Mucosa of stomach (tissue), 1 donor: ENCODE data around the gene NCF2.
A peak's percentile ranks its signal among the peaks of the same experiment; 100 is the strongest.

Experiments used
- H3K27me3 ChIP-seq: one replicate; pipeline ENCODE4 v1.7.0; 2013; ENCODE audit warnings: mild to moderate bottlenecking, low read length; ENCODE audit not compliant: control insufficient read depth, insufficient read depth
- H3K36me3 ChIP-seq: one replicate; pipeline ENCODE4 v1.7.0; 2013; ENCODE audit warnings: low read length; ENCODE audit not compliant: control insufficient read depth, insufficient read depth
- H3K4me1 ChIP-seq: one replicate; pipeline ENCODE4 v1.7.0; 2013; ENCODE audit warnings: mild to moderate bottlenecking, low read length; ENCODE audit not compliant: control insufficient read depth, insufficient read depth
- H3K4me3 ChIP-seq: one replicate; pipeline ENCODE4 v1.7.0; 2013; ENCODE audit warnings: low read length
- H3K9ac ChIP-seq: one replicate; pipeline ENCODE4 v1.7.0; 2013; ENCODE audit warnings: mild to moderate bottlenecking, low read length, moderate library complexity
- H3K9me3 ChIP-seq: one replicate; pipeline ENCODE4 v1.7.0; 2013; ENCODE audit warnings: mild to moderate bottlenecking, low read length, moderate library complexity; ENCODE audit not compliant: control insufficient read depth
- donor health status: Pancreatic carcinoma.

NCF2 gene, protein sequence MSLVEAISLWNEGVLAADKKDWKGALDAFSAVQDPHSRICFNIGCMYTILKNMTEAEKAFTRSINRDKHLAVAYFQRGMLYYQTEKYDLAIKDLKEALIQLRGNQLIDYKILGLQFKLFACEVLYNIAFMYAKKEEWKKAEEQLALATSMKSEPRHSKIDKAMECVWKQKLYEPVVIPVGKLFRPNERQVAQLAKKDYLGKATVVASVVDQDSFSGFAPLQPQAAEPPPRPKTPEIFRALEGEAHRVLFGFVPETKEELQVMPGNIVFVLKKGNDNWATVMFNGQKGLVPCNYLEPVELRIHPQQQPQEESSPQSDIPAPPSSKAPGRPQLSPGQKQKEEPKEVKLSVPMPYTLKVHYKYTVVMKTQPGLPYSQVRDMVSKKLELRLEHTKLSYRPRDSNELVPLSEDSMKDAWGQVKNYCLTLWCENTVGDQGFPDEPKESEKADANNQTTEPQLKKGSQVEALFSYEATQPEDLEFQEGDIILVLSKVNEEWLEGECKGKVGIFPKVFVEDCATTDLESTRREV

DNA sequence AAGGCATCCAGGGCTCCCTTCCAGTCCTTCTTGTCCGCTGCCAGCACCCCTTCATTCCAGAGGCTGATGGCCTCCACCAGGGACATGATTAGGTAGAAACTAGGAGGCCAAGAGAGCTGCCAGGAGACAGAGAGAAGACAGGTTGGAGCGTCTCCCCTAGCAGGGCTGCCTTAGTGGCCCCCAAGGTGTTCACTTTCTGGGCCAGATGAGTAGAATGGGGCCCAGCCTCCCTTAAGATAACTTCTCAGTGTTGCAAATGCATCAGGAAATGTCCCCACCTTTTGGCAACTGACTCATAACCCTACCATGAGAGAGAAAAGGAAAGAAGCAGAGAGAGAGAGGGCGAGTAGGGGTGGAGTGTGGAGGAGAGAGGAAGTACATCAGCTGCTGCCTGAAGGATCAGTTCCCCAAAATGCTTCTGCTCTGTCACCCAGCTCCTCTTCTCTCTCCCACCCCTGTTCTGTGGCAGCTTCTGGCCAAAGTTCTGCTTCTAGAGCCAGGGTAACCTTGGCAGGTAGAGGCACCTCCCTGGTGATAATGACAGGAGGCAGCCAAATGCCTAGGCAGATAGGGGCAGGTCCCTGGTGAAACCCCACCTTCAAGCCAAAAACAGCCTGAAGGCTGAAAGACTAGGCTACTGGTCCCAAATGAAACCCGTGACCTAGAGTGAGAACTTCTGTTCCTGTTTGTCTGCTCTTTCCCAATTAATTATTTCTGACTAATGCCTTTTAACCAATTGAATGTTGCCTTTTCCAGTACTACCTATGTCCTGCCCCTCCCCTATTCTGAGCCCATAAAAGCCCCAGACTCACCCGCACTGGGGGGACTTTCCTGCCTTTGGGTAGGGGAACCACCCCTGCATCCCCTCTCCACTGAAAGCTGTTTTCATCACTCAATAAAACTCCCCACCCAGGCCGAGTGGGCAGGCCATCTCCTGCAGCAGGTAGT is at the start of gene NCF2:
TSS of gene NCF2 (minus strand) at position 216 of the 948 bp plus-strand sequence. CDS start at position 86, 130 bp downstream.
- Histone ChIP-seq H3K27me3 (no peaks in the 10 kb centered on the region), H3K36me3 (no peaks in the 10 kb centered on the region), H3K4me3 (no peak within 1 kb of the TSS), H3K9me3 (no peaks in the 10 kb centered on the region), H3K9ac (no peak within 1 kb of the TSS), H3K4me1 (peaks cover 14% of the 10 kb centered on the region)

DNA sequence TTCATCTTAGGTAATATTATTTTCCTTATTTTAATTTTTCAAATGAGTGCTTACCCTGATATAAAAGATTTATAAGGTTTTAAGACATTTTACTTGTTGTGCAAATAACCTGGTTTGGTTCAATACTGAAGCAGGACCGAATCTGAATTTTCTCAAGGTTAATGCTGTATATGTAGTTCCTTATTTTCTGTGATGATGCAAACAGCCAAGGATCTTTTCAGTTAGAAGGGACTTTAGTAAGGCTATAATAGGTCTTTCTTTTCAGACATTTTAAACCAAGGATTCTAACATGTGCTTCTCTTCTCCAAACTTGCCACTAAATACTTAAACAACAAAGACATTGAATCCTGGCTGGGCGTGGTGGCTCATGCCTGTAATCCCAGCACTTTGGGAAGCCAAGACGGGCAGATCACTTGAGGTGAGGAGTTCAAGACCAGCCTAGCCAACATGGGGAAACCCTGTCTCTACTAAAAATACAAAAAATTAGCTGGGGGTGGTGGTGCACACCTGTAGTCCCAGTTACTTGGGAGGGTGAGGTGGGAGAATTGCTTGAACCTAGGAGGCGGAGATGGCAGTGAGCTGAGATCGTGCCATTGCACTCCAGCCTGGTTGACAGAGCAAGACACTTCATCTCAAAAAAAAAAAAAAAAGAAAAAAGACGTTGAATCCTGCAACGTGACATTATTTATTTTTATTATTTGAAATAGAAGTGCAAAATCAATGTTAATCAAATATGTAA is 48.6 kb upstream of the NCF2 start:
- H3K9me3 ChIP-seq: no peaks in the 10 kb centered on the region
- no peaks in the 10 kb centered on the region for H3K4me1 ChIP-seq
- H3K9ac ChIP-seq: no peak overlapping the region
- no peak overlapping the region for H3K4me3 ChIP-seq
- H3K27me3 ChIP-seq: no peaks in the 10 kb centered on the region
- no peaks in the 10 kb centered on the region for H3K36me3 ChIP-seq

DNA sequence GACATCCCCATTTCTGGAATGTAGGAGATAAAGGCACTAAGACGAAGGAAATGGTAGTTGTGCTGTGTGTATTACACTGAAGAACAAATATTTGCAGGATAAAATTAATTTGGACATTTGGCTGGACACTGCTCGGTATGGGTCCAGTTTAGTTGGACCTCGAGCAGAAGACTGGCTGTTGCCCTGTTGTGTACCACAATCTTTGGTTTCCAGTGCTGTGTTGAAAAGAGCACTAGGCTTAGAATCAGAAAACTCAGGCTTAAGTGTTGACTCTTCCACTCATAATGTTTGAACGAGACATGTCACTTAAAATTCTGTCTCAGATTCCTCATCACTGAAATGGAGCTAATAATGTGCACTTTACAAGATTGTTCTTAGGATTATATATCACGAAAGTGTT is 46.5 kb upstream of the NCF2 start:
- H3K4me3 ChIP-seq: no peak overlapping the region
- H3K9me3 ChIP-seq: no peaks in the 10 kb centered on the region
- H3K9ac ChIP-seq: no peak overlapping the region
- no peaks in the 10 kb centered on the region for H3K27me3 ChIP-seq
- peaks cover 7% of the 10 kb centered on the region for H3K4me1 ChIP-seq
- H3K36me3 ChIP-seq: no peaks in the 10 kb centered on the region

DNA sequence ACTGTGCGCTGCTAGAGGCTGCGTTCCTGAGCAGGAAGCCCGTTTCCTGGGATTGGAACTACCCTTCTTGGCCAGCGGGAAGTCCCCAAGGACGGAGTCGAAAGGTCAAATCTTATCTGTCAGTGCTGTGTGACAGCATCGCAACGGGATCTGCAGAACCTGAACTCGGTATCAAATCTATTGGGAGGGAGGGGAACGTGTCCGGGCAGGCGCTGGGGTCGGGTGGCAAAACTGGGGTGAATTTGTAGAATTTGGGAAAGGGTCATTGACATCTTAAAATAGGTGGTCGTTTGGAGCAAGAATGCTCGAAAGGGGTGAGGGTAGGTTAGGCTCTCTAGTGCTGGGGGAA is 46.0 kb upstream of the NCF2 start:
- Histone ChIP-seq H3K9me3 (no peaks in the 10 kb centered on the region), H3K27me3 (no peaks in the 10 kb centered on the region), H3K36me3 (no peaks in the 10 kb centered on the region), H3K4me1 (peaks cover 7% of the 10 kb centered on the region), H3K4me3 (peak overlapping the region; percentile 95), H3K9ac (peak overlapping the region; percentile 90)

DNA sequence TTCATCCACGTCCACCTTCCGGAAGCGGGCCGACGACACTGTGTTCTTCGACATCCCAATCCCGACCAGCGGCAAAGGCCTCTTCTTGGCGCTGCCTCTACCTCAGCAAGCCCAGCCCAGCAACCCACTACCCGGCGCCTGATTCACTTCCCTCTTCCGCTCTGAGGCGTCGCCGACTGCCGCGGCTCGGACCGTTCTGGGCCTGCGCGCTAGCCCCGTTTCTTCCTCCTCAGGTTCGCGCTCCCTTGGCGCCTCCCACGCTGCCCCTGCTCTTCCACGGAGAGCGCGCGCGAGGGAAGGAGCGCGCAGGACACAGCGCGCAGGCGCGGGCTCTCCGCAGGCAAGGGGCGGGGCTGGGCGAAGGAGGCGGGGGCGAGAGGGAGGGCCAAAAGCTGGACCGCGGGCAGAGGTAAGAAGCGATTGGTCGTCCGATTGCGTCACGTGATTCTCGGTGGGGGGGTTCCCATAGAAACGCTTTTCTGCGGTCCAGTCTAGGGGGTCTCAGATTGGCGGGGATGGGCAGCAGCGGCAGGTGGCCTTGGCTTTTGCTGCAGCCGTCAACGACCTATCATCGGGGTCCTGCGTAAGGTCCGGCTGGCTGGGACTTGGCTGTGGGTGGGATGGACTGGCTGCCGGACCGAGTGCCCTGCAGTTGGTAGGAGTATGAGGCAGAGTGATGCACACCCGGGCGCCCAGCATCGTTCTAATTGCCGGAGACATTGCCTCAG is 45.5 kb upstream of the NCF2 start, which contains the start of gene ARPC5:
TSS of gene ARPC5 (minus strand) at position 178 of the 728 bp plus-strand sequence. CDS start at position 54, 124 bp downstream.
- Histone ChIP-seq H3K27me3 (no peaks in the 10 kb centered on the region), H3K4me1 (peaks cover 7% of the 10 kb centered on the region), H3K36me3 (no peaks in the 10 kb centered on the region), H3K9ac (peak within 1 kb of the TSS; percentile 90), H3K9me3 (no peaks in the 10 kb centered on the region), H3K4me3 (peak within 1 kb of the TSS; percentile 95)

DNA sequence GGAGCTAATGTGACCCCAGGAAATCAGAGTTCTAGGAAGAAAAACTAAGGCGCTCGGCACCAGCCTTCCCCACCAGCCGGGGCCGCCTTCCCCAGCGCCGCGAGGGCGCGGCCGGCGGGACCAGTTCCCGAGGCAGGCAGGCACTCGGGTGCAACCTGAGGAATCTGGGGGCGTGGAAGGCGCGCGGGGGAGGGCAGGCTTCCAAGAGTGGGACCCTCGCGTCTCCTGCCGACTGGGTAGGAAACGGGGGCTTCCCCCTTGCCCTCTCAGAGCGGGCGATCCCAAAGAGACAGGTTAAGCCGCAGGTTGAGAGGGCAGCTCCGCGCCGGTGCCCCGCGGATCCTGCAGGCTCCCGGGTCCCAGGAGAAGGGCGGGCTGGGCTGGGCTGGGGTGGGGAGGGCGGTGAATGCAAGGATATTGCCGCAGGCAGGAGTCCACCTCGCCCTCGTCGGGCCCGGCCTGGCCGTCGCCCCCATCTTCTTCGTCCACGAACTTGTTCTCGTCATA is 44.9 kb upstream of the NCF2 start:
- H3K4me1 ChIP-seq: peaks cover 7% of the 10 kb centered on the region

DNA sequence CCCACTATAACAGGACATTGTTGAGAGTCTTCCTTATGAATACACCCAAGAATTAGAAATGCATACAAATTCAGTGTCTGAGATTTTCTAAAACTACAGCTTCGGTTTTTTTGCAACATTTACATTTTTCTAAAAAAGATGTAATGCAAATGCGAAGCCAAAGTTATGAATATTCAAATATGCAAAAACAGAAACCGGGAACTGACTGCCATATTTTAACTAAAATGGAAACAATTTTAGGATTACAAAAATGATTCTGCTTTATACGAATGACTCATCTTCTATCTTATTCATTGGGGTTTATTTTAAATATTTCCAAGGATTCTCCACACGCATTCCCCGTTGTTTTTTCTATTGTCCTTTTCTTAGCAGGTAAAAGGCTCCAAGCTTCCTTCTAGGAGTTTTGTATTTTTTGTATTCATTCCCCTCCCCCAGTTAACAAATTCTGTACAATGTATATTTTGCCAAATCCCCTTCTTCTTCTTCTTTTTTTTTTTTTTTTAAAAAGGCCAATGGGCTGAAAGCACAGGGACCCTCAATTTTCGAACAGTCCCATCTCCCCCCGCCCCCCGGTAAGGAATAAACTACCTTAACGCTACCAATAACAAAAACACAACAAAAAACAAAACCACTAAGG is 44.3 kb upstream of the NCF2 start:
- peaks cover 7% of the 10 kb centered on the region for H3K4me1 ChIP-seq
- H3K9me3 ChIP-seq: no peaks in the 10 kb centered on the region
- no peaks in the 10 kb centered on the region for H3K27me3 ChIP-seq
- H3K9ac ChIP-seq: peak overlapping the region; percentile 90
- peak overlapping the region; percentile 77 for H3K4me3 ChIP-seq
- H3K36me3 ChIP-seq: no peaks in the 10 kb centered on the region

More for the DNA sequence above, 44.9 kb upstream of the NCF2 start:
- H3K9ac ChIP-seq: peak overlapping the region; percentile 90
- no peaks in the 10 kb centered on the region for H3K9me3 ChIP-seq
- no peaks in the 10 kb centered on the region for H3K27me3 ChIP-seq
- no peaks in the 10 kb centered on the region for H3K36me3 ChIP-seq
- peak overlapping the region; percentile 77 for H3K4me3 ChIP-seq

DNA sequence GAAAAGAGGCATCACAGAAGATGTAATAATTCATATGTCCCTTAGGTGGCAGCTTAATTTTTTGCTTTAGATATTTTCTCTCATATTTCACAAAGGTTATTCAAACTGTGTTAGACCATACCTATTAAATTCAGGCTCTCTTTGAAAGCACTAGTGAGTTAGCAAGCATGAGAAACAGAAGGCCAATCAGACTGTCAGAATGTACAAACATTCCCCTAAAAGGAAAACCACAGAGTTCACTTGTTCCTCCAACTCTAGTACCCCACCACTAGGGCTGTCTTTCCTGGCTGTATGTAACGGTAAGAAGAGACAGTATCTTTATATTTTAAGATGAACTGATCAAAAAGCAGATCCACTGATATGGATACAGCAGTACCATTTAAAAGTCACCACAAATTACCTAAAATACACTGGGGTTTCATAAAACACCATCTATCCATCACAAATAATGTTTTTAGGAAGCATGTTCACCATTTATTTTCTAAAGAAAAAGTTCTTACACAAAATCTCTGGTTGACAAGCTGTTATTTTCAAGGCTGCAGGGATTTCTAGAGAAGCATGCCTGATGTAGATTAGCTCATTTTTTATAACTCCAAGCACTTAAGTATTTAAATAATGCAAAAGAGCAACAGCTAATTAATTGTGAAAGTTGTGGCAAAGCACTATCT is 43.6 kb upstream of the NCF2 start:
- Histone ChIP-seq H3K4me3 (peak overlapping the region; percentile 1), H3K4me1 (peaks cover 7% of the 10 kb centered on the region), H3K27me3 (no peaks in the 10 kb centered on the region), H3K9ac (peak overlapping the region; percentile 90), H3K9me3 (no peaks in the 10 kb centered on the region), H3K36me3 (no peaks in the 10 kb centered on the region)

DNA sequence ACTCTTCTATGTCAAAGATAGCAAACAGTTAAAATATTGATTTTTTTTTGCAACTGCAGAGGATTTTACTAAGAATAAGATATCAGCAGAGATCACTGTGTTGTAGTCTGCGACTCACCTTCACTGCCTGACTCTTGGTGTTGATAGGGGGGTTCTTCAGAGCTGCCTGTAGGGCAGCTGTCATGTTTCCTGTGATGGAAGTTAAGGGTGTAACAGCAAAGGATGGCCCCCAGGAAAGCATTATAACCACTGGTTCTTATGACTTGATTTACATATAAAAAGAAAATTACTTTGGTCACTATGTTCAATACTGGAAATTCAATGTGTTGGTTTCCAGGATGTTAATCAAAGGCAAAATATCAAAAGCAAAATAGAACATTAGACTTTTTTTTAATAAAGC is 42.7 kb upstream of the NCF2 start:
- H3K4me1 ChIP-seq: peaks cover 7% of the 10 kb centered on the region
- H3K4me3 ChIP-seq: no peak overlapping the region
- H3K9ac ChIP-seq: peak overlapping the region; percentile 28
- H3K9me3 ChIP-seq: no peaks in the 10 kb centered on the region
- no peaks in the 10 kb centered on the region for H3K27me3 ChIP-seq
- no peaks in the 10 kb centered on the region for H3K36me3 ChIP-seq

DNA sequence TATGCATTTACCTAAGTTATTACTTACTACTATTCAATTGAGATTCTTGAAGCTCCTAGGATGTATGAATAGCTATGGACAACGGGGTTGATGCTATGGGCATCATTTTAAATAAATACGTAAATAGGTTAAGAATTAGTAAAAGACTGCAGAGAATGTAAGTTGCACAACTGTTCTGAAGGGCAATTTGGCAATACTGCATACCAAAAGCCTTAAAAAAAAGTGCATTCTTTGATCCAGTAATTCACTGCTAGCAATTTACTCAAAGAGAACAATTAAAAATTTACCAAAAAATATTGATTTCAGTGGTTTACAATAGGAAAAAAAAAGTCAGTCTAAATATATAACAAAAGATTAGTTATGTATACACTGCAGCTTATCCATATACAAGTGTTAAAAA is 41.9 kb upstream of the NCF2 start:
- no peak overlapping the region for H3K9ac ChIP-seq
- peaks cover 7% of the 10 kb centered on the region for H3K4me1 ChIP-seq
- no peaks in the 10 kb centered on the region for H3K27me3 ChIP-seq
- no peak overlapping the region for H3K4me3 ChIP-seq
- no peaks in the 10 kb centered on the region for H3K36me3 ChIP-seq
- no peaks in the 10 kb centered on the region for H3K9me3 ChIP-seq
